ENCODE measurements around the gene TMEM164.

TMEM164 gene

GRCh38 chrX:110215411-110215810 is 212.5 kb downstream of the TMEM164 start:
- DNase-seq, result no peak

- DNase-seq, result no peak
These were observed 213.1 kb downstream of the TMEM164 start for GRCh38 chrX:110216027-110216426.

GRCh38 chrX:110218591-110218990 is 215.7 kb downstream of the TMEM164 start:
- no peak for DNase-seq

- DNase-seq, result no peak
These were observed 217.0 kb downstream of the TMEM164 start for GRCh38 chrX:110219920-110220319.

GRCh38 chrX:110222497-110223257 is 219.8 kb downstream of the TMEM164 start:
- DNase-seq, result no peak

- DNase-seq, result no peak
These were observed 222.2 kb downstream of the TMEM164 start for GRCh38 chrX:110224926-110225617.

GRCh38 chrX:110226931-110227330 is 224.0 kb downstream of the TMEM164 start:
- DNase-seq, result no peak

All from amniotic stem cell (primary cell).